Measurements from ENCODE around the gene KCNB1. TPM values are rescaled to one million over a fixed set of nuclear protein-coding genes. Genes with fewer than 3 reads are reported as not detected.

Gene KCNB1
- total RNA-seq, 1 donor = not detected

DNA sequence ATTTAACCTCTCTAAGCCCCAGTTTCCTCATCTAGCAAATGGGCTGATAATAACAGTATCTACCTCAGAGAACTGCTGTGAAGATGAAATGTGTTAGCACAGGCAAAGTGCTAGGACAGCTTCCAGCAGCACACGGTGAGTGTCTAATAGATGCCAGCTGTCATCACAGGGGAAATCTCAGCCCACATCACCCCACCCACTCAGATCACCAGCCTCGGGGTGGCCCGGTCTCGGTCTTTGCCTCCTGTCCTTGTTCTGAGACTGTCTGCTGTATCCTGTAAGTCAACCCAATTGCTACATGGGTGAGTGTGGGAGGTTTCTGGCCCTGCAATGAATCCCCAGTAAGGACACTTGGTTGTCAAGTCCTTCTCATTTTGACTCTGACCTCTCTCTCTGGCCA, 105.1 kb downstream of the KCNB1 start:
- DNase-seq (ENCODE audit: low read depth) = no peak

DNA sequence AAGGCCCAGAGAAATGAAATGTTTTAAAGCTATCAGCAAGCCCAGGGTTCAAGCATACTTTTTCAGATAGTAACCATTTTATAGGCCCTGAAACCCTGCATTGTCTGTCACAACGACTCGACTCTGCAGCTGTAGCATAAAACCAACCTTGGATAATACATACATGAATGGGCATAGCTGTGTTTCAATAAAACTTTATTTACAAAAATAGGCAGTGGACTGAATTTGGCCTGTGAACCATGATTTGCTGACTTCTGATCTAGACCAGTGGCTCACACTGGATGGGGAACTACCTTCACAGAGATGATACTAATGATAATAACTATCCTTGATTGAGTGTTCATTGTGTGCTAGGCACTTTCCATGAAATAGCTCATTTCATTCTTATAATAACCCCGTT, 107.3 kb downstream of the KCNB1 start:
- TF ChIP-seq, protein P1, sequence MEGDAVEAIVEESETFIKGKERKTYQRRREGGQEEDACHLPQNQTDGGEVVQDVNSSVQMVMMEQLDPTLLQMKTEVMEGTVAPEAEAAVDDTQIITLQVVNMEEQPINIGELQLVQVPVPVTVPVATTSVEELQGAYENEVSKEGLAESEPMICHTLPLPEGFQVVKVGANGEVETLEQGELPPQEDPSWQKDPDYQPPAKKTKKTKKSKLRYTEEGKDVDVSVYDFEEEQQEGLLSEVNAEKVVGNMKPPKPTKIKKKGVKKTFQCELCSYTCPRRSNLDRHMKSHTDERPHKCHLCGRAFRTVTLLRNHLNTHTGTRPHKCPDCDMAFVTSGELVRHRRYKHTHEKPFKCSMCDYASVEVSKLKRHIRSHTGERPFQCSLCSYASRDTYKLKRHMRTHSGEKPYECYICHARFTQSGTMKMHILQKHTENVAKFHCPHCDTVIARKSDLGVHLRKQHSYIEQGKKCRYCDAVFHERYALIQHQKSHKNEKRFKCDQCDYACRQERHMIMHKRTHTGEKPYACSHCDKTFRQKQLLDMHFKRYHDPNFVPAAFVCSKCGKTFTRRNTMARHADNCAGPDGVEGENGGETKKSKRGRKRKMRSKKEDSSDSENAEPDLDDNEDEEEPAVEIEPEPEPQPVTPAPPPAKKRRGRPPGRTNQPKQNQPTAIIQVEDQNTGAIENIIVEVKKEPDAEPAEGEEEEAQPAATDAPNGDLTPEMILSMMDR (IDR thresholded peaks at IDR 0.05; ENCODE audit: insufficient read depth, low read depth, low read length) = no peak
- DNase-seq (ENCODE audit: low read depth) = no peak

More for the DNA sequence above, 105.1 kb downstream of the KCNB1 start:
- H3K4me3 ChIP-seq (ENCODE audit: low read depth, low read length) = no peak overlapping the region
- TF ChIP-seq, protein P1 (IDR thresholded peaks at IDR 0.05; ENCODE audit: insufficient read depth, low read depth, low read length) = no peak

DNA sequence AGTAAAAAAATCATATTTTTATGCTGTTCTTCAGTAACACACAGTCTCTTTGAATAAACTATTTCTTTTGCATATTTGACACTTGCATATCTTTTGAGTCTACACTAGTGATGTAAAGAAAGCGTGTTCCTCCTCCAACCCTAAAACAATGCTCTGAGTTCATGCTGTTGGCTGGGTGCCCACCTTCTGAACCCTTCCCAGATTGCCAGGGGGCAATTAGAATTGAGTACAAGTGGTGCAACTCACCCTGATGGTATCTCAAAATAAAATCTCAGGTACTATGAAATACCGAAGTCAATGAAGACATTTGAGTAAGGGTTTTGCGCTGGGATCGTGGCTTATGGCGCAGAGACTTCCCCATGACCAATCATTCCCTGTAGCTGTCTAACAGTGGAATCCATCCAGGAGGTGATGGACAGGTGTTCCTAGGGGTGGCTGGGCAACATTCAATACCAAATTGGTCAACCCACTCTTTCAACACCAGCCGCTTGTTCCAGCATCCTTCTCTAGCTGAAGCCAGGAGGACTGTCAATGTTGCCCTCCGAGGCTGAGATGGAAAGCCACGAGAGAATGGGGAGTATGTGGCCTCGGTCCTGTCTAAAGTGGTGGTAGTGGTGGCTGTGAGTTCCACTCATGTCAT, 110.3 kb downstream of the KCNB1 start:
- no peak for DNase-seq (ENCODE audit: low read depth)
- TF ChIP-seq, protein P1 (IDR thresholded peaks at IDR 0.05; ENCODE audit: insufficient read depth, low read depth, low read length) = no peak
- H3K4me3 ChIP-seq (ENCODE audit: low read depth, low read length) = no peak overlapping the region

More for the DNA sequence above, 107.3 kb downstream of the KCNB1 start:
- no peak overlapping the region for H3K4me3 ChIP-seq (ENCODE audit: low read depth, low read length)

DNA sequence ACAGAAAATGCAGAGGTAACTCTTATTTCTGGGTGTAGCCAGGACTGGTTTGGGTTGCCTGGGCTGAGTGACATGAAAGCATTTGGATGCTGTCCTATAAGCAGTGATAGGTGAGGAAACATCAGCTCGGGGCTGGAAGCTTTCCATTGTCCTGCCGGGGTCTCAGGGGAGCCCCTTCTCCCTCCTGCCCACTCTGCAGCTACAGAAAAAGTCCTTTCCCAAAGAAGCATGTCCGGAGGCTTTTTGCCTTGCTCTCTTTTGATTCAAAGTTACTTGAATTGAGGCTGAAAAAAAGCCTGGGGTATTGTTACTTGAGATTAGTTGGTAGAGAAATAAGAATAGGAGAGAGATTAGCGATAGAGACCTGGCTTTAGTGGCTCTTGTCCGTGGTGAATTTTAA, 113.9 kb downstream of the KCNB1 start:
- TF ChIP-seq, protein P1 (IDR thresholded peaks at IDR 0.05; ENCODE audit: insufficient read depth, low read depth, low read length) = no peak
- DNase-seq (ENCODE audit: low read depth) = no peak
- H3K4me3 ChIP-seq (ENCODE audit: low read depth, low read length) = no peak overlapping the region

DNA sequence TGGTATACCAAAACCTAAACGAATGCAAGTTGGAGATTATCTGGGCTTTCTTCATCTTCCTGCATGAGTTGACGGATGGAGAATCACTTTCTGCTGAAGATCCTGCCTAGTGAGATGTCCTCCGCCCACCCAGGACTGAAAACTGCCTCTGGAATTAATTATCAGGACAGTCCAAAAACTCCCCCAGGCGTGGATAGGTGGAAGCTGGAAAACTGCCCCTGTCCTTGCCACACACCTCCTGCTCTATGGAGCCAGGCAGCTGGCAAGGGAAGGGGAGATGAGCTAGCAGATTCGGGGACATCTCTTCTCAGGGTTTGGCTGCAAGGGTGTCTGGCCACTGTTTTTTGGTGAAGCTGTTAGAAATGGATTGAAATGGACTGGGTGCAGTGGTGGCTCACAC, 115.4 kb downstream of the KCNB1 start:
- TF ChIP-seq, protein P1 (IDR thresholded peaks at IDR 0.05; ENCODE audit: insufficient read depth, low read depth, low read length) = no peak
- H3K4me3 ChIP-seq (ENCODE audit: low read depth, low read length) = no peak overlapping the region
- DNase-seq (ENCODE audit: low read depth) = no peak

DNA sequence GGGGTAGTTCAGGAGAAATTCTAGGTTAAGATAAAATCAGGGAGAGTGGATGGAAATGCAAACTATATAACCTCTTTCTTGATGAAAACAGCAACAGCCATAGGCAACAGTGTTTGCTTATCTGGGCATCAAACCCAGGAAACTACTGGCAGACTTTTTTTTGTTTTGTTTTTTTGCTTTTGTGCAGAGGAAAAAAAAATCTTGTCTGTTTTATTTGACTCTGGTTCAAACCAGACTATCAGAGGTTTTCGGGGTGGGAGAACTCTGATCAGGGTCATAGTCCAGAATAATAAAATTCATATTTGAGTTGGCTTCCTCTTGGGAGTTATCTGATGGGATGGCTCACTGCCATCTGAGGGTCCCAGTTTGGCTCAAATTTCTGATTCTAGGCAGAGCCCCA, 115.8 kb downstream of the KCNB1 start:
- no peak overlapping the region for H3K4me3 ChIP-seq (ENCODE audit: low read depth, low read length)
- no peak for DNase-seq (ENCODE audit: low read depth)
- TF ChIP-seq, protein P1 (IDR thresholded peaks at IDR 0.05; ENCODE audit: insufficient read depth, low read depth, low read length) = no peak

All from fibroblast of villous mesenchyme (primary cell).